Transverse colon (tissue), 4 donors: ENCODE measurements around the gene TUT4. TPM values are rescaled to one million over a fixed set of nuclear protein-coding genes. Genes with fewer than 3 reads are reported as not detected.

Experiments used
- DNase-seq: peaks from one replicate; pipeline ENCODE4 v3.0.0-alpha.2; 2019
- H3K27ac ChIP-seq, 4 donors: fragments of 200-600 bp; sonication (generic); 2 replicates each; pipeline ENCODE4 v1.5.1; 2016 to 2018; ENCODE audit warnings: inconsistent platforms in 4 of 4
- H3K27me3 ChIP-seq: fragments of 200-600 bp; sonication (generic); 2 replicates; pipeline ENCODE4 v1.5.1; 2017; ENCODE audit warnings: inconsistent platforms
- H3K36me3 ChIP-seq, 4 donors: fragments of 200-600 bp; sonication (generic); 2 replicates each; pipeline ENCODE4 v1.5.1; 2017 to 2019; ENCODE audit warnings: inconsistent platforms in 4 of 4
- H3K4me1 ChIP-seq, 4 donors: fragments of 200-600 bp; sonication (generic); 2 replicates each; pipeline ENCODE4 v1.5.1; 2017 to 2020; ENCODE audit warnings: inconsistent platforms in 4 of 4
- H3K4me3 ChIP-seq, 4 donors: fragments of 200-600 bp; sonication (generic); 1 replicate in 1 of 4; 2 replicates in 3 of 4; pipeline versions ENCODE4 v1.5.1 to v1.6.1; 2017 to 2019; ENCODE audit warnings: inconsistent platforms in 4 of 4
- H3K9me3 ChIP-seq, 2 donors: fragments of 200-600 bp; sonication (generic); 2 replicates each; pipeline ENCODE4 v1.5.1; 2017 to 2019; ENCODE audit warnings: inconsistent platforms in 2 of 2
- CTCF ChIP-seq, 5 experiments: fragments of 200-600 bp in 3 of 5; fragments of 450-650 bp in 2 of 5; sonication (generic) in 3 of 5; IDR thresholded peaks; 1 replicate in 2 of 5; 2 replicates in 3 of 5; pipeline ENCODE4 v1.5.1; 2016 to 2017; ENCODE audit warnings: antibody characterized with exemption in 5 of 5, inconsistent platforms in 3 of 5, mild to moderate bottlenecking in 2 of 5, moderate library complexity in 1 of 5
- EP300 ChIP-seq: sonication (generic); formaldehyde crosslinking; IDR thresholded peaks from one replicate; pipeline ENCODE4 v1.6.1; 2017; ENCODE audit warnings: antibody characterized with exemption, low read depth
- POLR2A ChIP-seq: fragments of 450-650 bp; IDR thresholded peaks from one replicate; pipeline ENCODE4 v1.6.1; 2016; ENCODE audit warnings: antibody characterized with exemption, mild to moderate bottlenecking, moderate library complexity
- POLR2AphosphoS5 ChIP-seq, 3 donors: sonication (generic); formaldehyde crosslinking; IDR thresholded peaks; one replicate each; pipeline ENCODE4 v1.6.1; 2016; ENCODE audit warnings: antibody characterized with exemption in 3 of 3
- WGBS, 2 donors: methylation state at CpG; one replicate each; pipeline ENCODE4 v1.1.5; 2018; ENCODE audit warnings: low coverage in 1 of 2; 5-methylcytosine and 5-hydroxymethylcytosine counted together
- in situ Hi-C, 4 donors: fragments of 200-750 bp; cut with MboI; loops; one replicate each; pipeline versions ENCODE4 v1.15.0 to v1.15.1; 2017; ENCODE audit warnings: low sequenced_read_pairs in 3 of 4, low pct_ligation_motif_present in 1 of 4, low pct_unique_long_range_greater_than_20kb in 1 of 4
- intact Hi-C: fragments of 100-400 bp; cut with DNase I; formaldehyde crosslinking; loops from one replicate; pipeline ENCODE4 v1.15.1; 2023; ENCODE audit warnings: low total_unique reads
- total RNA-seq, 4 donors: library from RNA; depleted of rRNA; stranded (reverse); fragments of >200 nt; gene quantifications; one replicate each; pipeline ENCODE4 v1.1.0, GENCODE V29; 2016

Gene TUT4
- total RNA-seq, 4 donors from 2014 or later: 12.3 to 55.3 (median 27.4) TPM

GRCh38 chr1:52503706-52504105 is 49.2 kb downstream of the TUT4 start:
- no peak overlapping the region for H3K27ac ChIP-seq
- H3K36me3 ChIP-seq: peaks cover 0 to 7% (median 0%) of the 10 kb centered on the region in 4 donors
- DNase-seq: no peak
- TF ChIP-seq EP300: no peak
- TF ChIP-seq POLR2AphosphoS5 (IDR thresholded peaks at IDR 0.05): no peak
- TF ChIP-seq POLR2A: no peak
- TF ChIP-seq CTCF (IDR thresholded peaks at IDR 0.05): no peak
- H3K4me3 ChIP-seq: no peak overlapping the region
- no peaks in the 10 kb centered on the region for H3K4me1 ChIP-seq
- no peaks in the 10 kb centered on the region for H3K27me3 ChIP-seq
- intact Hi-C loops: no loop called here
- in situ Hi-C loops: no loop called here
- H3K9me3 ChIP-seq: no peaks in the 10 kb centered on the region

GRCh38 chr1:52502789-52503188 is 50.1 kb downstream of the TUT4 start:
- intact Hi-C loops: no loop called here
- 83 to 91% methylated on average over 5 of the region's 5 CpGs for WGBS, 2 donors
- no peak for DNase-seq
- Histone ChIP-seq H3K27ac (no peak overlapping the region), H3K27me3 (no peaks in the 10 kb centered on the region), H3K9me3 (no peaks in the 10 kb centered on the region), H3K36me3 (peaks cover 0 to 4% (median 0%) of the 10 kb centered on the region in 4 donors), H3K4me1 (no peaks in the 10 kb centered on the region), H3K4me3 (no peak overlapping the region)
- TF ChIP-seq POLR2A (no peak), POLR2AphosphoS5 (IDR thresholded peaks at IDR 0.05) (no peak), EP300 (no peak), CTCF (IDR thresholded peaks at IDR 0.05) (no peak)
- in situ Hi-C loops: no loop called here

- in situ Hi-C loops (no loop called here), intact Hi-C loops (no loop called here)
- no peak overlapping the region for H3K27ac ChIP-seq
- H3K9me3 ChIP-seq: no peaks in the 10 kb centered on the region
- H3K4me1 ChIP-seq: no peaks in the 10 kb centered on the region
- no peaks in the 10 kb centered on the region for H3K27me3 ChIP-seq
- H3K36me3 ChIP-seq: peaks cover 0 to 13% (median 4%) of the 10 kb centered on the region in 4 donors
- H3K4me3 ChIP-seq: no peak overlapping the region
- 80 to 91% methylated on average over 2 of the region's 2 CpGs for WGBS, 2 donors
- no peak for DNase-seq
- TF ChIP-seq EP300: no peak
- TF ChIP-seq POLR2A: no peak
- no peak for TF ChIP-seq CTCF (IDR thresholded peaks at IDR 0.05)
- TF ChIP-seq POLR2AphosphoS5 (IDR thresholded peaks at IDR 0.05): no peak
Observed at GRCh38 chr1:52487632-52488031, 65.3 kb downstream of the TUT4 start.

- TF ChIP-seq CTCF (IDR thresholded peaks at IDR 0.05) (no peak), EP300 (no peak), POLR2AphosphoS5 (IDR thresholded peaks at IDR 0.05) (no peak), POLR2A (no peak)
- H3K9me3 ChIP-seq: no peaks in the 10 kb centered on the region
- H3K4me1 ChIP-seq: no peaks in the 10 kb centered on the region
- WGBS, 2 donors: 93 to 97% methylated on average over 6 to 7 of the region's 7 CpGs
- H3K27ac ChIP-seq: no peak overlapping the region
- intact Hi-C loops: no loop called here
- H3K27me3 ChIP-seq: no peaks in the 10 kb centered on the region
- no peak for DNase-seq
- in situ Hi-C loops: no loop called here
- H3K36me3 ChIP-seq: peaks cover 0 to 9% (median 2%) of the 10 kb centered on the region in 4 donors
- no peak overlapping the region for H3K4me3 ChIP-seq
Observed at GRCh38 chr1:52482326-52483004, 70.4 kb downstream of the TUT4 start.
